Vagina (tissue), 2 donors: Measurements from ENCODE around the gene ELMO3. TPM values are rescaled to one million over a fixed set of nuclear protein-coding genes. Genes with fewer than 3 reads are reported as not detected.

Source experiments
- DNase-seq, 2 donors: peaks; one replicate each; pipeline ENCODE4 v3.0.0-alpha.2; 2017; ENCODE audit errors: extremely low spot score in 2 of 2
- H3K27ac ChIP-seq: fragments of 200-600 bp; sonication (generic); one replicate; pipeline ENCODE4 v1.5.1; 2019
- H3K27me3 ChIP-seq: fragments of 200-600 bp; sonication (generic); one replicate; pipeline ENCODE4 v1.5.1; 2019
- H3K36me3 ChIP-seq, 2 donors: fragments of 200-600 bp; sonication (generic); one replicate each; pipeline ENCODE4 v1.5.1; 2017 to 2019
- H3K4me1 ChIP-seq: fragments of 200-600 bp; sonication (generic); one replicate; pipeline ENCODE4 v1.5.1; 2019
- H3K4me3 ChIP-seq, 2 donors: fragments of 200-600 bp; sonication (generic); 1 replicate in 1 of 2; 2 replicates in 1 of 2; pipeline ENCODE4 v1.5.1; 2016 to 2019
- H3K9me3 ChIP-seq: fragments of 200-600 bp; sonication (generic); one replicate; pipeline ENCODE4 v1.5.1; 2019
- POLR2A ChIP-seq, 2 donors: fragments of 450-650 bp; IDR thresholded peaks; one replicate each; pipeline ENCODE4 v1.6.1; 2017; ENCODE audit warnings: antibody characterized with exemption in 2 of 2, mild to moderate bottlenecking in 2 of 2, moderate library complexity in 2 of 2
- POLR2AphosphoS5 ChIP-seq, 2 donors: sonication (generic); formaldehyde crosslinking; IDR thresholded peaks; one replicate each; pipeline ENCODE4 v1.9.0; 2017; ENCODE audit warnings: antibody characterized with exemption in 2 of 2, mild to moderate bottlenecking in 2 of 2, low read depth in 1 of 2; ENCODE audit not compliant: insufficient read depth in 1 of 2
- intact Hi-C: fragments of 100-400 bp; cut with DNase I; formaldehyde crosslinking; loops from one replicate; pipeline ENCODE4 v1.15.1; 2023
- total RNA-seq: library from RNA; depleted of rRNA; stranded (reverse); fragments of >200 nt; gene quantifications from one replicate; pipeline ENCODE4 v1.2.3, GENCODE V29; 2016
- TF ChIP-seq, protein P1 (sequence below), 3 experiments: fragments of 450-650 bp in 2 of 3; fragments of 200-600 bp in 1 of 3; sonication (generic) in 1 of 3; IDR thresholded peaks; one replicate each; pipeline ENCODE4 v1.5.1; 2017 to 2019; ENCODE audit warnings: antibody characterized with exemption in 3 of 3, mild to moderate bottlenecking in 2 of 3, moderate library complexity in 2 of 3

The ELMO3 gene
- total RNA-seq, 1 donor from 2014 or later: 21.6 TPM

DNA sequence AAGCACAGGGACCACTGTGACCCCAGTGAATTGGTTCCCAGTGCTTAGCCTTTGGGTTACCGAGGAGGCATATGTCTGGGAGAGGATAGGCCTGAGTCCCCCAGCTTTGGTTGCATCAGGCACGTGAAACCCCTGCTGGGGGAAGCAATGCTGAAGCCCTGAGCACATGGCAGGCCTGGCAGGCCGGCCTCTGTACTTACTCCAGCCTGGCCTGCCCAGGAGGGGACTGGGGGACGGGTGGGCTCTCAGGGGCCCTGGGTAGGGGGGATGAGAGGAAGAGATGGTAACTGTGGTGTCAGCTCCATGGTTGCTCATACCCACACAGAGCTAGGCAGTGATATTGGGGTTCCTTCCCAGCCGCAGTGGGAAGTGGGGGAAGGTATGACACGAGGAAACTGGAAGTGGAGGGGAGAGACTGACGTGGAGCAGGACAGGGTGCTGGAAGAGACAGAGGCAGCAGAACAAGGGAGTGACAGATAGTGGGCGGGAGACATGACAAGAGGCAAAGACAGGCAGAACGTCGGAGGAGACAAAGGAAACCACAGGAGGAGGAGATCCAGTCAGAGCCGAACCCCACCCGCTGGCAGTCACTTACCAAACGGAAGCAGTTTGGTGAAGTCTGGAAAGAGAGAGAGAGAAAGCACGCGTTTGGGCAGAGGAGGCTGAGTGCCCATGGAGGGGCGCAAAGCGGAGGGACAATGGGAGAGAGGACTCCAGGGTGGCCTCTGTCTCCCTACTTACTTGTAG, 37.1 kb downstream of the ELMO3 start:
- Histone ChIP-seq H3K27ac (no peak overlapping the region), H3K4me3 (no peak overlapping the region), H3K9me3 (no peaks in the 10 kb centered on the region), H3K4me1 (no peaks in the 10 kb centered on the region), H3K27me3 (no peaks in the 10 kb centered on the region), H3K36me3 (peaks cover 0 to 56% of the 10 kb centered on the region in 2 donors)
- TF ChIP-seq POLR2A (IDR thresholded peaks at IDR 0.05): no peak
- no peak for TF ChIP-seq POLR2AphosphoS5 (IDR thresholded peaks at IDR 0.05; ENCODE audit: insufficient read depth in 1 of 2, low read depth in 1 of 2)
- TF ChIP-seq, protein P1, sequence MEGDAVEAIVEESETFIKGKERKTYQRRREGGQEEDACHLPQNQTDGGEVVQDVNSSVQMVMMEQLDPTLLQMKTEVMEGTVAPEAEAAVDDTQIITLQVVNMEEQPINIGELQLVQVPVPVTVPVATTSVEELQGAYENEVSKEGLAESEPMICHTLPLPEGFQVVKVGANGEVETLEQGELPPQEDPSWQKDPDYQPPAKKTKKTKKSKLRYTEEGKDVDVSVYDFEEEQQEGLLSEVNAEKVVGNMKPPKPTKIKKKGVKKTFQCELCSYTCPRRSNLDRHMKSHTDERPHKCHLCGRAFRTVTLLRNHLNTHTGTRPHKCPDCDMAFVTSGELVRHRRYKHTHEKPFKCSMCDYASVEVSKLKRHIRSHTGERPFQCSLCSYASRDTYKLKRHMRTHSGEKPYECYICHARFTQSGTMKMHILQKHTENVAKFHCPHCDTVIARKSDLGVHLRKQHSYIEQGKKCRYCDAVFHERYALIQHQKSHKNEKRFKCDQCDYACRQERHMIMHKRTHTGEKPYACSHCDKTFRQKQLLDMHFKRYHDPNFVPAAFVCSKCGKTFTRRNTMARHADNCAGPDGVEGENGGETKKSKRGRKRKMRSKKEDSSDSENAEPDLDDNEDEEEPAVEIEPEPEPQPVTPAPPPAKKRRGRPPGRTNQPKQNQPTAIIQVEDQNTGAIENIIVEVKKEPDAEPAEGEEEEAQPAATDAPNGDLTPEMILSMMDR (IDR thresholded peaks at IDR 0.05): no peak
- no peak for DNase-seq
- intact Hi-C loops: no loop called here

DNA sequence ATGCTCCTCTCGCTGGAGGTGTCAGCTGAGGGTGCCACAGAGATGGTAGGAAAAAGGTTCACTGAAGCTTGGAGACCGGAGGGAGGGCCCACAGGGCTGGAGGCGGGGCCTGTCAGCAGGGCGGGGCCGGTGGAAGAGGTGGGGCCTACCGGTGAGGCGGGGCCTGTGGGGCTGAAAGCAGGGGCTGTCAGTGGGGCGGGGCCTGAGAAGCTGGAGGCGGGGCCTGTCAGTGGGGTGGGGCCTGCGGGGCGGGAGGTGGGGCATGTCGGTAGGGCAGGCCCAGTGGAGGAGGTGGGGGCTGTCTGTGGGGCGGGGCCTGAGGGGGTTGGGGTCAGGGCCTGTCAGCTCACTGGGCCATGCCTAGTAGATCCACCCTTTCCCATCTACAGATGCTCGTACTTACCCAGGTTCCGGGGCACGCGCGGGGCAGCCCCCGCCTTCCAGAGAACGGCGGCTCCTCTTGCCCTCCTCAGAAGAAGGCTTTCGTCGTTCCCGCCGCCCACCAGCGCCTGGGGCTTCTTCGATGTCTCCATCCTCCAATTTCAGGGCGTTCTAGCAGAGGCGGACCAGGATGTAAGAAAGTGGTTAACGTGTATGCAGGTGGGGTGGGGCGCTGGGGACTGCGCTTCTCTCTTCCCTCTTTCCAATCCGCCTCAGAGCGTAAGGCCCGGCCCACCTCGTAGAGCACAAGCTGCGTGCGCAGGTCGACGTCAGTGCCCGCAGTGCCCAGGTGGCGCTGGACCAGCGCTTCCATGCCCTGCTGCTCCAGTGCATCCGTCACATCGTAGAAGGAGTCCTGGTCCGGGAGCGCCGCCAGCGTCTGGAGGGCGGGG, 37.8 kb downstream of the ELMO3 start:
- DNase-seq: no peak
- intact Hi-C loops: no loop called here
- Histone ChIP-seq H3K4me3 (no peak overlapping the region), H3K4me1 (no peaks in the 10 kb centered on the region), H3K36me3 (peaks cover 0 to 48% of the 10 kb centered on the region in 2 donors), H3K27ac (no peak overlapping the region), H3K9me3 (no peaks in the 10 kb centered on the region), H3K27me3 (no peaks in the 10 kb centered on the region)
- TF ChIP-seq, protein P1 (IDR thresholded peaks at IDR 0.05): no peak
- TF ChIP-seq POLR2A (IDR thresholded peaks at IDR 0.05) (no peak), POLR2AphosphoS5 (IDR thresholded peaks at IDR 0.05; ENCODE audit: insufficient read depth in 1 of 2, low read depth in 1 of 2) (no peak)

DNA sequence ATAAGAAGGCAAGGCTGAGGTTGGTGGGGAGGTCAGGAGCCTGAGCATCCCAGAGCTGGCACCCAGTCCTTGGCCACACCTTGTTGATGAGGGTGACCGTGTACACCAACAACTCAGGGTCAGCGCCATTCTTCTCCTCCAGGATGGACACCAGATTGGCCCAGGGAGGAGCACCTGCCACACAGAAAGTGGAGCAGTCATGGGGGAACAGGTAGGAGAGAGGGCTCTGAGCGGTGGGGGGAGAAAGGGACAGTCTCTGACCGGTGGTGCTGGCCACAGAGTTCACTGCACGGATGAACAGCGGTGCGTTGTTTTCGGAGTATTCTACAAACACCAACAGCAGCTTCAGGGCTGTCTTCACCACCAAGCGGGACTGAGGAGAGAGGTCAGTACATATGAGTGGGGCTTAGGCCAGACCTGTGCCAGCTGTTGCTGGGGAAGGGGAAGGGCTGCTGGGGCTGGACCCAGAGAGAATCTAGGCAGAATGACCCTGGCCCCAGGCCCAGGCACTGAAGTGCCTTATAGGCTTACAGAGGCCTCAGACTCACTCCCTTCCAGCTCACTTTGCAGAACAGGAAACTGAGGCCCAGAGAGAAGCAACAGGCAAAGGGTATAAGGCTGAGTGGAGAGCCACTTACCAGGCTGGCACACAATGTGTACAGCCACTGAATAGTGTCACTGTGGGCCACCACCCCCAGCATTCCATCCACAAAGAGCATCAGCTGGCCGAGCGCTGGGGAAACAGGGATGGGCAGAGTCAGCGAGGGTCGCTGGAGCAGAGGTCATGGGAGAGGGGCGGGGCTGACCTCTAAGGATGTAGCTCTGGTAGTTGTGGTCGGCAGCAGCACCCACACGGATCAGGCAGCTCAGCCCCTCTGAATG, 38.7 kb downstream of the ELMO3 start:
- no peak overlapping the region for H3K4me3 ChIP-seq
- H3K9me3 ChIP-seq: no peaks in the 10 kb centered on the region
- no peak for DNase-seq
- no peaks in the 10 kb centered on the region for H3K4me1 ChIP-seq
- H3K27me3 ChIP-seq: no peaks in the 10 kb centered on the region
- no peak overlapping the region for H3K27ac ChIP-seq
- H3K36me3 ChIP-seq: peaks cover 0 to 46% of the 10 kb centered on the region in 2 donors
- TF ChIP-seq POLR2A (IDR thresholded peaks at IDR 0.05) (no peak), POLR2AphosphoS5 (IDR thresholded peaks at IDR 0.05; ENCODE audit: insufficient read depth in 1 of 2, low read depth in 1 of 2) (no peak)
- TF ChIP-seq, protein P1 (IDR thresholded peaks at IDR 0.05): no peak
- intact Hi-C loops: no loop called here

DNA sequence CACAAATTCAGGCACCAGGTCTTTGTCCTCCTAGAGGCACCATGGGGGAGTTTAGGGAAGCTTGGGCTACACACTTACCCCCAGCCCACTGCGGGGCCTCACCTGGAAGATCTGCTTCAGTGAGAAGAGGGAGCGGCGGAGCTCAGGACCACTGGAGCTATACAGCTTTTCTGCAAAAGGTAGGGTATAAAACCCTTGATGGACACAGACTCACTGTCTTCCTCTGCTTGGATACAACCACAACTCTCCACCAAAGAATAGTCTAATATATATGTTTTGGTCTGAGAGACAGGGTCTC, 39.3 kb downstream of the ELMO3 start:
- peaks cover 0 to 45% of the 10 kb centered on the region in 2 donors for H3K36me3 ChIP-seq
- no peak overlapping the region for H3K4me3 ChIP-seq
- no peaks in the 10 kb centered on the region for H3K9me3 ChIP-seq
- no peaks in the 10 kb centered on the region for H3K27me3 ChIP-seq
- intact Hi-C loops: no loop called here
- H3K27ac ChIP-seq: no peak overlapping the region
- H3K4me1 ChIP-seq: no peaks in the 10 kb centered on the region
- TF ChIP-seq POLR2A (IDR thresholded peaks at IDR 0.05): no peak
- no peak for TF ChIP-seq POLR2AphosphoS5 (IDR thresholded peaks at IDR 0.05; ENCODE audit: insufficient read depth in 1 of 2, low read depth in 1 of 2)
- TF ChIP-seq, protein P1 (IDR thresholded peaks at IDR 0.05): no peak
- DNase-seq: no peak
